B cell (primary cell): ENCODE data around the gene OTOF. TPM values are rescaled to one million over a fixed set of nuclear protein-coding genes. Genes with fewer than 3 reads are reported as not detected.

Experiments
- ATAC-seq: fragments of 200-7000 bp; cut with Tn5 transposase; one replicate; pipeline ENCODE4 v1.10.0; 2021; ENCODE audit warnings: low read depth, mild to moderate bottlenecking, moderate number of reproducible peaks, moderate library complexity
- CTCF ChIA-PET: fragments of 350-600 bp; sonication (Branson Sonifier 250); formaldehyde crosslinking; loops from one replicate; lab custom pipeline; 2021; ENCODE audit warnings: antibody characterized with exemption, inconsistent platforms; lab: Charles Lee
- POLR2A ChIA-PET: fragments of 350-600 bp; sonication (Branson Sonifier 250); formaldehyde crosslinking; loops from one replicate; lab custom pipeline; 2021; ENCODE audit warnings: antibody characterized with exemption; lab: Charles Lee
- DNase-seq: peaks from one replicate; pipeline ENCODE4 v3.0.0; 2013
- H2AFZ ChIP-seq: 2 replicates; pipeline ENCODE4 v1.6.1; 2012; ENCODE audit warnings: mild to moderate bottlenecking, low read depth, low read length; ENCODE audit not compliant: insufficient read depth, poor library complexity, severe bottlenecking
- H3K27ac ChIP-seq, 2 donors: 1 replicate in 1 of 2; 2 replicates in 1 of 2; pipeline ENCODE4 v1.5.1; 2012 to 2013; ENCODE audit warnings: low read length in 2 of 2, mild to moderate bottlenecking in 2 of 2, moderate library complexity in 1 of 2
- H3K27me3 ChIP-seq, 4 experiments: fragments of 200-600 bp in 1 of 4; sonication (generic) in 1 of 4; replicated peaks in 1 of 4; 1 replicate in 2 of 4; 2 replicates in 2 of 4; pipeline versions ENCODE4 v1.6.1 to v1.7.0; 2013 to 2016; ENCODE audit warnings: low read length in 3 of 4, mild to moderate bottlenecking in 2 of 4, mixed read lengths in 1 of 4, moderate library complexity in 1 of 4; ENCODE audit not compliant: insufficient read depth in 4 of 4, control insufficient read depth in 3 of 4; ENCODE audit errors: control extremely low read depth in 1 of 4
- H3K36me3 ChIP-seq, 2 experiments: replicated peaks in 1 of 2; 1 replicate in 1 of 2; 2 replicates in 1 of 2; pipeline versions ENCODE4 v1.6.1 to v1.7.1; 2013; ENCODE audit warnings: low read length in 1 of 2; ENCODE audit not compliant: insufficient read depth in 2 of 2, control insufficient read depth in 1 of 2; ENCODE audit errors: control extremely low read depth in 1 of 2, extremely low read depth in 1 of 2
- H3K4me1 ChIP-seq, 2 donors: fragments of 200-600 bp in 1 of 2; sonication (generic) in 1 of 2; 1 replicate in 1 of 2; 2 replicates in 1 of 2; pipeline versions ENCODE4 v1.5.1 to v1.6.1; 2013 to 2017; ENCODE audit warnings: low read length in 2 of 2; ENCODE audit not compliant: control insufficient read depth in 2 of 2, insufficient read depth in 2 of 2
- H3K4me2 ChIP-seq: replicated peaks from 2 replicates; pipeline ENCODE3; 2012; ENCODE audit warnings: mild to moderate bottlenecking, low read depth, low read length; ENCODE audit not compliant: poor library complexity, severe bottlenecking
- H3K4me3 ChIP-seq, 5 experiments: fragments of 200-600 bp in 1 of 5; sonication (generic) in 1 of 5; 1 replicate in 3 of 5; 2 replicates in 2 of 5; pipeline versions ENCODE4 v1.5.1 to v1.7.0; 2011 to 2016; ENCODE audit warnings: low read length in 4 of 5, mild to moderate bottlenecking in 4 of 5, low read depth in 2 of 5, control low read depth in 1 of 5, moderate library complexity in 1 of 5; ENCODE audit not compliant: insufficient read depth in 1 of 5; ENCODE audit errors: control extremely low read depth in 1 of 5, extremely low read depth in 1 of 5
- H3K79me2 ChIP-seq: fragments of 200-600 bp; sonication (generic); one replicate; pipeline ENCODE4 v1.6.0; 2016; ENCODE audit warnings: low read length; ENCODE audit not compliant: control insufficient read depth, insufficient read depth
- H3K9ac ChIP-seq: fragments of 200-600 bp; sonication (generic); 2 replicates; pipeline ENCODE4 v1.6.1; 2017; ENCODE audit warnings: mild to moderate bottlenecking, low read length, moderate library complexity
- H3K9me3 ChIP-seq, 3 donors: one replicate each; pipeline versions ENCODE4 v1.6.1 to v1.7.1; 2013; ENCODE audit warnings: low read length in 2 of 3; ENCODE audit not compliant: control insufficient read depth in 2 of 3, insufficient read depth in 1 of 3; ENCODE audit errors: control extremely low read depth in 1 of 3
- H4K20me1 ChIP-seq: 2 replicates; pipeline ENCODE4 v1.6.0; 2012; ENCODE audit warnings: mild to moderate bottlenecking, low read length; ENCODE audit not compliant: insufficient read depth, control insufficient read depth, poor library complexity, severe bottlenecking
- H3K27ac Mint-ChIP-seq: one replicate; pipeline ENCODE4 v1.8.0; 2021; ENCODE audit warnings: mixed read lengths
- H3K27me3 Mint-ChIP-seq: one replicate; pipeline ENCODE4 v1.8.0; 2021; ENCODE audit warnings: mixed read lengths
- H3K4me1 Mint-ChIP-seq: one replicate; pipeline ENCODE4 v1.8.0; 2021; ENCODE audit warnings: mixed read lengths
- H3K4me3 Mint-ChIP-seq: one replicate; pipeline ENCODE4 v1.8.0; 2021; ENCODE audit warnings: mixed read lengths
- H3K9me3 Mint-ChIP-seq: one replicate; pipeline ENCODE4 v1.8.0; 2022; ENCODE audit warnings: mixed read lengths; ENCODE audit not compliant: insufficient read depth
- CTCF ChIP-seq: fragments of 200-600 bp; IDR thresholded peaks from one replicate; pipeline ENCODE4 v1.8.0; 2022; ENCODE audit warnings: antibody characterized with exemption, mild to moderate bottlenecking
- EZH2 ChIP-seq: IDR thresholded peaks from 2 replicates; pipeline ENCODE4 v1.6.1; 2012; ENCODE audit warnings: borderline replicate concordance, low read depth, mild to moderate bottlenecking, moderate library complexity, low read length; ENCODE audit not compliant: insufficient read depth, poor library complexity, severe bottlenecking
- WGBS: methylation state at CpG from one replicate; pipeline ENCODE4 v1.1.5; 2013; ENCODE audit warnings: missing lambda C conversion rate; ENCODE audit not compliant: insufficient coverage; 5-methylcytosine and 5-hydroxymethylcytosine counted together
- intact Hi-C: fragments of 100-400 bp; cut with micrococcal nuclease; formaldehyde crosslinking; loops from one replicate; pipeline ENCODE4 v1.10.0; 2022
- polyA plus RNA-seq: library from polyadenylated mRNA; depleted of rRNA; stranded (reverse); fragments of >200 nt; gene quantifications from 2 replicates; pipeline ENCODE4 v1.2.3, GENCODE V29; 2012
- total RNA-seq, 2 donors: library from RNA; stranded (reverse); fragments of 120-200 nt in 1 of 2; gene quantifications; 1 replicate in 1 of 2; 2 replicates in 1 of 2; pipeline versions ENCODE4 v1.2.3 to v1.2.4, GENCODE V29; 2013 to 2022

Gene OTOF
- total and polyA plus RNA-seq, 2 donors (not counting 1 experiment from before 2014, with no cell fraction given), result not detected

- Histone ChIP-seq H3K4me1 (no peaks in the 10 kb centered on the region), H3K9me3 (peaks cover 0 to 13% (median 6%) of the 10 kb centered on the region in 3 donors), H3K9ac (no peak overlapping the region), H3K36me3 (no peaks in the 10 kb centered on the region), H2AFZ (no peak overlapping the region), H3K27me3 (no peaks in the 10 kb centered on the region), H3K27ac (no peak overlapping the region), H4K20me1 (no peaks in the 10 kb centered on the region), H3K79me2 (no peaks in the 10 kb centered on the region), H3K4me3 (no peak overlapping the region), H3K4me2 (no peak overlapping the region)
- H3K27me3 Mint-ChIP-seq, result no peaks in the 10 kb centered on the region
- no peak for ATAC-seq
- peaks cover 8% of the 10 kb centered on the region for H3K9me3 Mint-ChIP-seq
- intact Hi-C loops, result no loop called here
- whole genome bisulfite sequencing, result 89% methylated on average over 14 of the region's 14 CpGs
- no peaks in the 10 kb centered on the region for H3K4me1 Mint-ChIP-seq
- TF ChIP-seq EZH2 (no peak), CTCF (no peak)
- DNase-seq, result no peak
- ChIA-PET CTCF (no interaction called here), POLR2A (no interaction called here)
- H3K4me3 Mint-ChIP-seq, result no peak overlapping the region
- no peak overlapping the region for H3K27ac Mint-ChIP-seq
These were observed 13.3 kb downstream of the OTOF start for GRCh38 chr2:26464390-26465265.
